Muscle of back (tissue), 11 donors: Measurements from ENCODE around the gene TMPRSS4. TPM values are rescaled to one million over a fixed set of nuclear protein-coding genes. Genes with fewer than 3 reads are reported as not detected.

Experiments used
- DNase-seq, 3 donors: peaks; one replicate each; pipeline versions ENCODE4 v3.0.0 to v3.0.0-alpha.2; 2013
- polyA plus RNA-seq, 10 donors: library from polyadenylated mRNA; unstranded; fragments of 120-200 nt; gene quantifications; one replicate each; pipeline ENCODE4 v1.2.1, GENCODE V29; 2013; ENCODE audit not compliant: insufficient read length in 10 of 10

Gene TMPRSS4
- polyA plus RNA-seq, 10 donors = 0.04 to 1.3 (median 0.14) TPM

DNA sequence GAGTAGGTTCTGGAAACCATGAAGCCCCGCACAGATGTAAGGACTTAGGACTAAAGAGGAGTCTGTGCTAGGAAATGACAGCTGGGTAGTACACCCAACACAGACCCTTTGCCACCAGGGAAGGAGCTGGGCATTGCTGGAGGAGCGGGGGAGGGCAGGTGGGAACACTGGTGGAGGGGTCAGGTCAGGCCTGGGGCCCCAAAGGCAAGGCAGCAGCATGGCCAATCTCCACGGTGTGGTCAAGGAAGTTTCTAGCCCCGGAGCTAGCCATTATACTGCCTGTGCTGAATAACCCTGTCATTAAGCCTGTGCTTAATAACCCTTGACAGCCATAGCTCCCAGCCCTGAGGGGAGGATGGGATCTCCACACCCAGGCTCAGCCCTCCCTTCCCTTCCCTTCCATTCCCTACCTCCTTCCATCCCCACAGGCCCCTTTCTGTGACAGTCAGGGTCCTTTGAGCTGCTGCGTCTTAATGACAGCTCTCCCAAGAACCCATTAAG is 2.1 kb downstream of the TMPRSS4 start:
- DNase-seq = no peak

DNA sequence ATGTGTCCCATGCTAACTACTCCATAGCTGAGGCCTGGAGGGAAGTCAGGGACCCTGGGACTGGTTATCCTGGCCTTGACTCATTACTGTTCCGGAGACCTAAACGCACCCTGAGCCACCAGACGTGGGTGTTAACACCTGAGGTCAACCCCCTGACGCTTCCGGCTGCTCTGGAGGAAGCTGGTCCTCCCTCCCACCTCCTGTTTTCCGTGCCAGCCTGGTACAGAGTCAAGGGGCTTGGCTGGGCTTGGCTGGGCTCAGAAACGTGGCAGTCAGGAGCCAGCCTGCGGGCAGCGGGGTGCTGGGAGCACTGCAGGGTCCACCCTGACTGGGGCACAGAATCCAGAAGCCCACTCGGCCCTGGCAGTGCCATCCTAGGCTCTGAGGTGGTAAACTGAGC is 2.6 kb downstream of the TMPRSS4 start:
- no peak for DNase-seq

DNA sequence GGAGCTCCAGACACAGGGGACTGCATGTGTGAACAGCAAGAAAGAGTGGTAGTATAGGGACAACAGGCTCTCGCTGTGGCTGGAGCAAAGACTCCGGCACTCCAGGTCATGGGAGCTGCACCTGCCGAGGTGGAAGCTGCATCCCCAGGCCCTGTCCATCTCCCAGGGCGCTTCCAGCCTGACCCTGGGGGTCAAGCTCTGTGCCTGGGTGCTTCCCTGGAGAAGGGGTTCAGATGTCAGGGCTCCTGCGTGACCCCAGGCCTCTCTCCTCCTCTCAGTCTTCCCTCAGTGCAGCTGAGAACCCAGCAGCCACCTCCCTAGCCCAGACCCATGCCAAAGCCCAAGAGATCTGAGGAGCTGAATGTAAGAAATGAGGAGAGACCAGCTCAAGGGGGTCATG is 3.4 kb downstream of the TMPRSS4 start:
- DNase-seq = no peak

DNA sequence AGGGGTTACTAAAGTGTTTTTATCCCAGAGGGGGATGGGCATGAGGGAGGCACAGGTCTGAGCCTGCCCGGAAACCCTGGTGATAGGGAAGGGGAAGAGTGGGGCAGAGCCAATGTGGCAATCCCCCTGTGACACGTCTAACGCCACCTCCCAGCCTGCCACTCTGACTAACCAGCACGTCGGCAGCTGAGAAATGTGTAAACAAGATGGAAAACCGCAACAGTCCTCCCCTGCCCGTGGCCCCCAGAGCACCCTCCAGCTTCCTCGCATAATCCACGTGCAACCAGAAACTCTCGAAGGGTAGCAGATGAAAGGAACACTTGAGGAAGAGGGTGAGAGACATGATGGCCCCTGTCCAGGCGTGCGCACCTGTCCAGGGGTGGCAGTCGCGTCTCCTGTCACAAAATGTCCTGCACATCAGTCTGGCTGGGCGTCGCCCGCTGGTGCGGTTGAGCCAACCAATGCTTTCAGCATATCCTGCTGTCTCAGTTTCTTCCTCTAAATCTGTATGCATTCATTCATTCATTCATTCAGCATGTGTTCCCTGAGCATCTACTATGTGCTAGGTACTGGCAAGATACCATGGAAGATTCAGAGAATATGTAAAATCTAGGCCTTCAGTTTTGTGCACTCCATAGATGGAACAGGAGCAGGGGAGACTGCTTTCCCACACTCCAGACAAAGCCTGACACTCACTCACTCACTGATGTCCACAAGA is 4.5 kb downstream of the TMPRSS4 start:
- DNase-seq = no peak

DNA sequence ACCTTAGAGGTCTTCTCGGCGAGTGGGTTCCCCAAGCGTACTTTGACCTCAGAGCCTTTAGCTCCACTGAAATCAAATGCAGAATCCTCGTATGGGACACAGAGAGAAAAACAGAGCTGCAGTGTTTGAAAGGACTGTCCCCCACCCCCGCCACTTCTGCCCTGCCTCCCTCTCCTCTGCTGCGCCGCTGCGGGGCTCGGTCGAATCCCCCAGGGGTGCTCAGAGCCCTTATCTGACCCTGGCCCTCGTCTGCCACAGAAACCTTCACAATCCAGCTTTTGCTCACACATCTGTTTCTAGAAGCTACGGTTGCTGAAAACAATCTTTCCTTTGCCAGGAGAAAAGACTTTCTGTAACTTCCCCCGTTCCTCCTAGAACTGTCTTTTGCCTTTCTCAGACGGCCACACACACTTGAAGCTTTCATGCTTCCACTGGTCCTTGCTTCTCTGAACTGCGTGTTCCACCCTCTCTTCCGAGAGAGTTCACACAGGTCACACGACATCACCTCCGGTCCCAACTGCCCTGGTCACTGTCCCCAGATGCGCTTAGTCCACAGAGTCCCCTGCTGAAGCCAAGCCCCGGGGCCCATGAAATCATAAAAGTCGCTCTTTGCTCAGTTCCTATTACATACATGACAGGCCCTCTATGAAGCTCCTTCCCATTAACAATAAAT is 6.1 kb downstream of the TMPRSS4 start:
- DNase-seq = peak in 1 of 3 donors; percentile 29

DNA sequence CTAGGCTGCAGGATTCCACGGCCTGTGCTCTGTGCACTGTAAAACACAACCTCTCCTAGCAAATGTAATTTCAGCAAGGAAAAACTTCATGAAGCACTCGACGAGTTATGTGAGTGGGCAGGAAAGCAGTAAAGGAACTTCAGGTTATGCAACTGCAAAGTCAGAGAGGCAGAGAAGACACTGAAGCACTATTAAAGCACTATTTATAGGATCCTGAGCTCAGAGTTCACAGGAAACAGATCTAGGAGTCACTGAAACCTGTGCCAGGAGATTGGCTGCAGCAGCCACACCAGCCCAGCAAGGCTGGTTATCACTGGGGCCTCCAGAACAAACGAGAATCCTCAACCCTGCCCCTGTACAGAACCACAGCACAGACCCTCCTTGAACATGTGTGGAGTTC is 7.4 kb downstream of the TMPRSS4 start:
- DNase-seq = peak in 1 of 3 donors; percentile 31

DNA sequence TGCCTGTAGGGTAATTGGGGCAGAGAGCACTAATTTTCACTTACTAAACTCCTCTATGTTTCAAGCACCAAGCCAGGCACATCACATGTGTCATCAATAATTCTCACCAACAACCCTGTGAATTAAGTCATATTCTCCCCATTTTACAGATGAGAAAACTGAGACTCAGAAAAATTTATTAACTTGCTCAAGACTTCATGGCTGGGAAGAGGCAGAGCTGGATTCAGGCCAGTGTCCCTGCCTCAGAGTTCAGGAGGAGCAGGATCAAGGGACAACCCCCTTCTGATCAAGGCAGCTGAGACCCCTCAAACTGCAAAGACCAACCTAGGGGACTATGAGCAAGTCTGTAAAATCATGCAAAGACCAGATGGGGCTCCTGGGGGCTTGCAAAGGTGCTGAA is 7.8 kb downstream of the TMPRSS4 start:
- no peak for DNase-seq

DNA sequence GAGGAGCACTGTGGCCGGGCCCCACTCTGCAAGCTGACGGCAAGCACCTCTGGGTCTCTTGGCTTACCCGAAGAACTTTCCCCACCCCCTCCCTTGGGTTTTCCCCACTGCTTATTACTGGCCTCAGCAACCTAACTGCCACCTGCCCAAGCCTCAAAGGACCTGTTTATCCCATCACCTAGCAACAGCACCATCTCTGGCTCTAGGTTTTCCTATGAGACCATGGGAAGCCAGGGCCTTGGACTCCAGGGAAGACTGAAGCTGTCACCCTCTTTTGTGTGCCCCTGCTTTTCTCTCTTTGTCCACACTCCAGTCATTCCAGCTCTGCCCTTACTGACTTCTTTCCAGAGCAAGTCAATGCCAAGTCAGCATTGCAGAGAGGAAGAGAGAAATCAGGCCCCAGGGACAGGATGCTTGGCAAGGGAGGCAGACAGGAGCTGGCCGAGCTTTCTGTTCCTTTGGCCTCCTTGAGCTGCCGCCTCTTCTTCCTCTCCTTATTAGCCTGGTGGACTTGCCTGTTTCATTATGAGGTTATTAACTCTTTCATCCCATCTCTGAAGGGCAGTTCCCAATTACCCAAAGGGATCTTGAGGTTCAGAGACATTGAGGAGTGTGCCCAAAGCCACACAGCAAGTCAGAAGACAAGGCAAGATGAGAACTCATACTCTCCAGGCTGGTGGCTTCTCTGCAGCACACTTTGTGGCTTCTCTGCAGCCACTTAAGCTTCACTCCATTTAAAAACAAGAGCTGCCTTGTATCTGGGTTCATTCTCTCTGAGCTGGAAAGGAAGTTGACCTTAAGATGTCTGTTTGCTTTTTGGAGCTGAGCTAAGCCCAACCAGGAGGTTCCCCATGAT is 10.3 kb downstream of the TMPRSS4 start, which contains the start of gene SMIM35:
Gene SMIM35 (minus strand): TSS at position 51 of the 856 bp plus-strand sequence. CDS start 206 bp downstream, outside the sequence.
- DNase-seq = peak in 1 of 3 donors; percentile 19

DNA sequence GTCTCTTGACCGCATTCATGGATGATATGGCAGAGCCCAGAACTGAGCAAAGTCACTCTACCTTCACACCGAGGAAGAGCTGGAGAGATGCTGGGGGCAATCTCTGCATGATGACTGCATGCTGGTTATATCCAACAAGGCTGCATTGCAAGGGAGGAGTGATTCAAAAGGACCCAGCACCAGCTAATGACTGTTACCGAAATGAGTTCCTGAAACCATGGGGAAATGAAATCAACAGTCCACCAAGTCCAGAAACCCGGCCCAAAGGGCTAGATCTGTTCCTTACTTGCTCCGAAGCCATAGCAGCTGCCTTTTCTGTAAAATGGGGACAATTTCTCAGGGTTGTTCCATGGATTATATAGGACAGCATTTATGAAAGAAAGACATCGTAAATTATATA is 11.1 kb downstream of the TMPRSS4 start:
- DNase-seq = no peak

DNA sequence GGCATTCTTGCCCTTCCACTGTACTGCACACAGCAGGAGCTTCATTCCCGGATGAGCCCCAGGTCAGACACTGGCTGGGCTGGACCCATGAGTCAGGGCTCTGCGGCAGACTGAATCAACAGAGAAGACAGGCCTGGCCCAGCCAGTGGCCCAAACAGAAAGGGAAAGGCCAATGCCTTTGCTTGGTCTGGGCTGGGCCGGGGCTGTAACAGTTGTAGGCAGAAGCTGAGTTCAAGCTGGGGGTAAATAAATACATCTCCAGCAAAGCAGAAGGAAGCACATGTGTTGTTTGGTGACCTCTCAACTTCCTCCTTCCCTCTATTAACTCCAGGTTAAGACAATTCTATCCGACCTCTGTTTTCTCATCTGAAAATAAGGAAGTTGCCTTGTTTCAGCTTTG is 11.7 kb downstream of the TMPRSS4 start:
- DNase-seq = peak in 1 of 3 donors; percentile 36

DNA sequence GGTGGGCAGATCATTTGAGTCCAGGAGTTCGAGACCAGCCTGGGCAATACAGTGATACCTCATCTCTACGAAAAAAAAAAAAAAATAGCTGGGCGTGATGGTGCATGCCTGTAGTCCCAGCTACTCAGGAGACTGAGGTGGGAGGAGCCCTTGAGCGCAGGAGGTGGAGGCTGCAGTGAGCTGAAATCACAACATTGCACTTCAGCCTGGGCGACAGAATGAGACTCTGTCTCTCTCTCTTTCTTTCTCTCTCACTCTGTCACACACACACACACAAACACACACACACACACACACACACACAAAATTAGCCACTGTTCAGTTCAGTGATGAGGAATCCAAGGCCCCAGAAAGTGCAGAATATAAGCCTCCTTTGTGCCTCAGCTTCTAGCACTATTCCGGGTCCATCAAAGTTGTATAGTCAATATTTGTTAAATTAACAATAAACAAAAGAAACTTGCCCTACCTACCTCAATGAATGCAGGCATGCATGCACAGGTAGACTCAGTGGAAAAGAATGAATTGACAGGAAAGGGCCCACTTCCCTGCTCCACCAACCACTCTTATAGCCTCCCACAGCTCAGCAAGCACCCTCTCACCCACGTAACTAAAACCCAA is 13.8 kb downstream of the TMPRSS4 start:
- DNase-seq = no peak

DNA sequence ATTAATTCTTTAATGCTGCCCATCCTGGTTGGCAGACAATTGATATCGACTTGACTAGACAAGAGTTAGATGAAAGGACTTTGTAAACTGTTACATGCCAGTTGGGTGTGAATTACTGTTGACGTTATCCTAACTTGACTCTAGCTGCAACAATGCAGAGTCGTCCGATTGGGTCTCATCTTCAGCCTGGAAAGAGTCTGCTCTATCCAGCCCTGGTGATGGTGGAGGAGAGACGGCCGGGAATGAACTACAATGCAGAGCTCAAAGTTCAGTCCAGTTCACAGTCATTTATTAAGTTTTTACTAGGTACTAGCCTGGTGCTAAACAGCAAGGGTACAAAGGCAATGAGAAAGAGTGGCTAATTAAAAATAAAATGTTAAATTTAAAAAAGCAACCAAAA is 14.8 kb downstream of the TMPRSS4 start:
- no peak for DNase-seq

DNA sequence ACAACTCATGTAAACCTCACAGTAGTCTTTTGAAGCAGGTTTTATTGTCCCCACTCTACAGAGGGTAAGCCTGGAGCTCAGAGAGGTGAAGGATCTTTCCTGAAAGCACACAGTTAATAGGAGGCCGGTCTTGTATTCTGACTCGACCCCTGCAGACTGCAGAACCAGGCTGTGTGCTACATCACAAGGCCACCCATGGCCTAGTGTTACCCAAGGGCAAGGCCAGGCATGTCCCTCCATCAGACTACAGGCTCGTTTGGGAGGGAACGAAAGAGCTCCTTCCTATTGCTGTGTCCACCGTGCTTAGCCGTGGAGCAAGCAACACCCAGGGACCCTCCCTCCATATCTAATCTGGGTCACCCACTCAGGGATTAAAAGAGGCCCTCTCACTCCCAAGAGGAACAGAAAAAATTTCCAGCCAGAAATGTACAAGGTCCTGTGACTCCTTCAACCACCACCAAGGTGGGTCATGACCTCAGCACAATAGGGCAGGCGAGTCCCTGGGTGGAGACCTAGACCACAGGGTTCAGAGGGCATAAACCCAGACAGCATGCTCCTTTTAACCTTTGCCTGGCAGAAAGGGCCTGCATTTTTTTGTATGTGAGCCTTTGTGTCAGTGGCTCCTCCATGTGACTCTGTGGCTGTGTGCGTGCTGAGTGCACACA is 16.2 kb downstream of the TMPRSS4 start:
- no peak for DNase-seq

DNA sequence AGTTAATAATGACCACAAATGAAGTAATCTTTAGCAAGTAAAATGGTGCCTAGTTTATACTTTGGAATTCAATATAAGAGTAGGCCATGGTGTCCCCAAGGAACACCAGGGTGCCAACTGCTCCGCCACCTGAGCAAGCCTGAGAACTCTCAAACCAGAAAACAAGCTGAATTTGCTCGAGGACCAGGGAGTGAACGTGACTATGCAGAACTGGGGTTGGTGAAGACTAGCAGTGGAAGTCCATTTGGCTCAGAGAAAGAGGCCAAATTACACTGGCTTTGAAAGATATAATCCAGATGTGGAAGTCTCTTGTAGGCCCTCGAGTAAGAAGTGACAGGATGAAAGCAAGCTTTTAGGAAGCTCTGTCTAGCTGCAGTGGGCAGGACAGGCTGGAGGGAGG is 18.6 kb downstream of the TMPRSS4 start:
- no peak for DNase-seq

DNA sequence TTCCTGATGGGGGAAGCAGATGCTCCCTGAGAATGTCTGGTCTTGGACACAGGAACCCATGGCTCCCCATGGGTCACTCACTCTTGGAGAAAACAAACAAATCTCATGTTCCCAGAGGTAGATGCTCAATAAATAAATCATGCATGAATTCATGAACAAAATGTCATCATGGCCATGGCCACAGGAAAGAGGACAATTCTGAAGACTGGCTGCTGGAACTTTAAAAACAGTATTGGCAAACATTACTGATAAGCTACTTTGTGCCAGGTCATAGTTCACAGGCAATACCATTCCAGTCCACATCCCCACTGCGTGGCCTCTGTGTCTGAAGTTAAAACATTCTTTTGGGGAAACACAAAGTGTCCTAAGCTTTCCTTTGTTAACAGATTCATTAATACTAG is 19.1 kb downstream of the TMPRSS4 start:
- DNase-seq = no peak

DNA sequence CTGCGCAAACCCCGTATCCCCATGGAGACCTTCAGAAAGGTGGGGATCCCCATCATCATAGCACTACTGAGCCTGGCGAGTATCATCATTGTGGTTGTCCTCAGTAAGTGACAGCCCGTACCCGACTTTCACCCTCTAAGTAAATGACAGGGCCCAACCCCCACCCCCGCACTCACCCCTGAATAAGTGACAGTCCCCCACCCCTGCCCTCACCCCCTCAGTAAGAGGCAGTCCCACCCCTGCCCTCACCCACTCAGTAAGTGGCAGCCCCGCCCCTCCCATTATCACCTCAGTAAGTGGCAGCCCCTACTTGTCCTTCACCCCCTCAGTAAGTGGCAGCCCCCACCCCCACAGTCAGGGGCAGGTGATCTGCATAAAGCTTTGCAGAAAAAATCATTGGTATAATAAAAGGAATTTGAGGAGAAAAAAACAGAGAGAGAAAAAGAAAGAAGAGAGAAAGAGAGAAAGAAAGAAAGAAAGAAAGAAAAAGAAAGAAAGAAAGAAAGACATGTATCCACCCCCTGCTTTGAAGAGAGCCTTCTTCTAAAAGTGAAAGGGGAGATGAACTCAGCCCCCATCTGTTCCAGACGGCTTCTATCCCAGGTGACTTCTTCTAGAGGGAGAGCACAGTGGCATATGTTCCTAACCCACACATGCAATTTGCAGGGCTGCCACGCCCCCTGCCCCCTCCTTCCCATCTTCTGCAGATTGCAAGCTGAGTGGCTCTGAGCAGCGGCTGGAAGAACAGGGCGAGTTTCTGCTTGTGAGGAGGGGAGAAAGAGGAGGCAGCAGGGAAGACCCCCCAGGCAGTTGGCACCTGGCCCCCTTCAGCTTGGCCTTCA is 22.3 kb downstream of the TMPRSS4 start:
- no peak for DNase-seq

DNA sequence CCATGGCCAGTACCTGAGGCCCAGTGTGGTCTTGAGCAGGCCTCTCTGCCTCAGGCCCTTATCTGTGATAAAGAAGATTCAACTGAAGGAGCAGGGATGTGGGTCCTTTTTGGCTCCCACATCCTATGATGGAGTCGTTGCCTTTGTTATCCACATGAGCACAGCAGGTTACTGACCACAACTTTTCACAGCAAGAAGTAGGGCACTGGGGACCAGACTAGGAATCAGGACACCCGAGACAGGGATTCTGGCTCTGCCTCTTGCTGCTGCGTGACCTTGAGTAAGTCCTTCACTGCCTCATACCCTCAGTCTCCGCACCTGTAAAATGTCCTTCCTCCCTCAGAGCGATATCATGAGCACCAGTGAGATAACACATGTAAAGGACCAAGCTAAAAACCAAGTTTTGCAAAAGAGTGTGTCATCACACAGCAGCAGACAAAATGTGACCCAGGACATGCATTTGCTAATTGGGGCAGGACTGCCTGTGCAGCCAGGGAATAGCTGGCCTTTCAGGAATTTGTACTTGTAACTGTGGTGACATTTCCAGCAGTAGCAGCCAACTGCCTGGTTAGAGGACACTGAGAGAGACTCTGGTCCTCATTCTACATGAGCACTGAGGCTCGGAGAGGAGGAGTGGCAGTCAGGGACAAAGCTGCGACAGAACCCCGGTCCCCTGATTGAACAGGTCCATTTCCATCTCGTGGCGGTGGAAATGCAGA is 23.1 kb downstream of the TMPRSS4 start:
- no peak for DNase-seq

DNA sequence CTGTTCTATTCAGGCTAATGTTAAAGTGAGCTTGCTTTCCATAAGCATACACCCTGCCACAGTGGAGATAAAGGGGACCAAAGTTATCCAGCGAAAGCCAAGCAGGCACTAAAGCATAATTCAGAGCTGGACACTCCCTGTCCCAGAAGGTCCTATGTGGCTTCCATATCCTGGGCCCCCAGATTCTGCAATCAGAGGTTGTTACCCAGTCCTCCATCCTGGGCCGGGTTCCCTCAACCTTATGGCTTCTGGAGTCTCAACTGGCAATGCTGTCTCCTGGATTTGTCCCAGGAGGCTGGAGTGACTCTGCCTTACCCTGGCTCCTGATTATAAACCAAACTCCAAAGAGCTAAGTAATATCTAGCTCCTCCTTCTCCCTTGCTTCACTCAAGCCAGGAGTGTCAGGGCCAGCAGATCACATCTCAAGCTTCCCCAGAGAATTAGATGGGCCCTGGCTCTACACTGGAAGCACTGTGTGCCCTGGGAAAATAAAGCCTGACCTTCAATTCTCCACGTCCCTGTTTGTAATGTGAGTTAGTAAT is 23.9 kb downstream of the TMPRSS4 start:
- no peak for DNase-seq

DNA sequence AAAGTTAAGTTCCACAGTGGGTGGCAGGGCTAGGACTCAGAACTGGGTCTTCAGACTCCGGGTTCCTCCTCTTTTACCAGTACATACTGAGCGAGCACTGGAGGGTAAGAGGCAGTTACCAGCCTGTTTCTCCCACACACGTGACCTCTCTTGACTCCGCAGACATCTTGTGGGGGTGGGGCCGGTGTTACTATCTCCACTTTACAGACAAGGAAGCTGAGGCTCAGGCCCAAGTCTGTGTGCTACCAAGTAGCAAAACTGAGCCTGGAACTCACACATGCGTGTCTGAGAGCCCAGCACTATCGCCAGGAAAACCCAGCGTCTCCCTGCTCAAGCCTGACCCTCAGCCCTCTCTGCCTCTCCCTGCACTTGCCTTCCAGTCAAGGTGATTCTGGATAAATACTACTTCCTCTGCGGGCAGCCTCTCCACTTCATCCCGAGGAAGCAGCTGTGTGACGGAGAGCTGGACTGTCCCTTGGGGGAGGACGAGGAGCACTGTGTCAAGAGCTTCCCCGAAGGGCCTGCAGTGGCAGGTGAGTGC is 25.9 kb downstream of the TMPRSS4 start:
- no peak for DNase-seq
